Measurements from ENCODE around the gene SLC35A2.
A peak's percentile ranks its signal among the peaks of the same experiment; 100 is the strongest.

The SLC35A2 gene

DNA sequence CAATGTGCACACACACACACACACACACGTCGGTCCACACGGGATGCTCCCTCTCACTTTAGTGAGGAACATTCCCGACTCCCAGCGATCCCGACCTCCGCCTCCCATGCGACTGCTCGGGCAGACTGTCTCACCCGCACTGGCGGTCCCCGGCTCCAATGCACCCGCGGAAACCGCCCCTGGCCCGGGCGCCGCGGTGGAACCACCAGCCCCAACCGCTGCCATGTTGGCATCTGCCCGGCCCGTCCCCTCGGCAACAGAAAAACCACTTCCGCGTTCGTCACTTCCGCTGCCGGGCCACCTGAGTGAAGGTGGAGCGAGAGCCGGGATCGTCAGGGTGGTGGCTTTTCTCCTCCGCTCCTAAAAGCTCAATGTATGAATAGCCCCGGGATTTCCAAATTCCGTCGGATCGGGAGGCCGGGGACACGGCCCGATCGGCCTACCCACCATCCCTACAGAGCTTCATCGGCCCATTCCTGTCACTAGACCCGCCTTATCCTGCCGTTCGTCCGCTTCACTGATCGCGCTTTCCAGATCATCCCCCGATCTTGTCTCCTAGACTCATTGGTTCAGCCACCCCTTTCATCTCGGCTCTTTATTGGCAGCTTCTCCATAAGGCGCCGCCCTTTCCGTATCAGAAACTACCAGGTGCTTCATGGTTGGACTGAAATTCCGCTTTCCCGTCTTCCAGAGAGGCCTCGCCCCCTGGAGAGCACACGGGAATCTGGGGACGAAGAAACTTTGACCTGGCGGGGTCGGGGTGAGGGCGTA, at the start of gene SLC35A2:
Gene SLC35A2, minus strand, starts transcription at position 235 of the 771 bp plus-strand sequence. Its CDS starts 10 bp downstream, at position 225.
- peak; percentile 93 for DNase-seq

DNA sequence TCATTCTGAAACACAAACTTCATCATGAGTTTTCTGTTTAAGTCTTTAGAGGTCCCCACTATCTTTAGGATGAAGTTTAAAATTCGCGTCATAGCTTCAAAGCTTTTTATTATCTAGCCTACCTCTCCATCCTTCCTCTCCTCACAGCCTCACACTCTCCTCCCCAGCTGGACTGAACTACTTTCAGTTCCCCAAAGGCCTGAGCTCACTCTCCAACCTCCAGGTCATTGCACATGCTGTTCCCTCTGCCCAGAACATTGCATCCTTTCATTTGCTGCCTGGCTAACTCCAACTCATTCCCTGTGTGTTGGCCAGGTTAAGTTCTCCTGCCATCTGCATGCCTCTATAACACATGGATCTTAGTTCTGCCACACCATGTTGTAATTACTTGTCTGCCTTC, 48.8 kb upstream of the SLC35A2 start:
- no peak for DNase-seq

DNA sequence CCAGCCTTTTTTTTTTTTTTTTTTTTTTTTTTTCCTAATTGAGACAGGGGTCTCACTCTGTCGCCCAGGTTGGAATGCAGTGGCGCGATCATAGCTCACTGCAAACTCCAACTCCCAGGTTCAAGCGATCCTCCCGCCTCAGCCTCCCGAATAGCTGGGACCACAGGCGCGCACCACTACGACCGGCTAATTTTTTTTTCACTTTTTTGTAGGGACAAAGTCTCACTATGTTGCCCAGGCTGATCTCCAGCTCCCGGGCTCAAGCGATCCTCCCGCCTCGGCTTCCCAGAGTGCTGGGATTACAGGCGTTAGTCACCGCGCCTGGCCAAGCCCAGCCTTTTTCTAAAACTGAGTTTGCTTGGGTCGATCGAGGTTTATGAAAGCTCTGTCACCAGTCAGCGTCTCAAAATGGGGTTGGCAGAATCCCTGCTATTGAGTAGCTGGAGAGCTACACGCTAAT, 47.2 kb upstream of the SLC35A2 start:
- DNase-seq, result peak; percentile 37

DNA sequence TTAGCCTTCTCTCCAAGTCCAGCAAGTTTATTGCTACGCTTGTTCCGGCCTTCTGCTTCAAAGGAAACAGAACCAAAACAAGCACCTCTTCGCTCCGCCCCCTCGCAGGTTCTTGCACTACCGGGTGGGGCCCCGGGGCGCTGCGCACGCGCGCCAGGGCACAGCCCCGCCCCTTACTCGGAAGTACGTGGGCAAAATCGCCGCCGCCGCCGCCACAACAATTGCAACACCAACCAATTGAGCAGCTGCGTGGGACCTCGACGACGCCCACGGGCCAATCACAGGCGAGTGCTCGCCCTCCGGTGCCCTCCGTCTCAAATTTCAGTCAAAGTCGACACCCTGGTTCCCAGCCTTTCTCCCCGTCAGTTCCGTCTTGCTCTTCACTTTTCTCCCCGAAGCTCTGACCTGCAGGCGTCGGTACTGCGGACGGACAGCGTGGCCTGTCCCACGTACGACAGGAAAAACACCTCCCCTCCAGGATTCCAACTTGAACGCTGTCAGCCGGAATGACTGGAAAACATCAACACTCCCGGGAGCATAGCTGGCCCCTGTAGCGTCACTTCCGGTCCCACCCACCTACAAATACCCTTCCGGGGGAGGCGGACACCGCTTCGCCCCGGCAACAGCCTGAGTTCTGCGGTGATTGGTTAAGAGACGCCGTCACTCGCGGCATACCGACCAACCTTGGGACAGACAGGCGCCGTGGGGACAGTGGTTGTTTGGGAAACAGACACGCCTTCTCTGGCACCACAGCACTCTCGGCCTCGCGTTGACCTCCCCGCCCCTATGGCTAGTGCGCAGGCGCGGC, 46.6 kb upstream of the SLC35A2 start:
- peak; percentile 90 for DNase-seq

DNA sequence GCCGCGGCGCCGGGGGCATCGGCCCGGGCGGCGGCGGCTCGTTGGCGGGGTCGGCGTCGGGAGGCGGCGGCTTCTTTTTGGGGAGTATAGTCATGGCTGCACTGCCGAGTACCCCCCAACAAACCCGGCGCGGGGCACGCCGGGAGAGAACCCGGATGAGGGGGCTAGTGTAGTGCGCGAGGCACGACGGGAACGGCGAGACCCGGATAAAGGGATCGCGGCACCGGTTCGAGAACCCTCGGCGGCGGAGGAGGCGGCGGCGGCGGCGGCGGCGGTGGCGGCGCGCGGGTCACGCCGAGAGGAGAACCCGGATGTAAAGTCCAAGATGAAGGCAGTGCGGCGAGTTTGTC, 46.0 kb upstream of the SLC35A2 start, which contains the start of gene OTUD5:
Gene OTUD5, minus strand, starts transcription at position 131 of the 350 bp plus-strand sequence. Its CDS starts 37 bp downstream, at position 94.
- DNase-seq, result peak; percentile 80

DNA sequence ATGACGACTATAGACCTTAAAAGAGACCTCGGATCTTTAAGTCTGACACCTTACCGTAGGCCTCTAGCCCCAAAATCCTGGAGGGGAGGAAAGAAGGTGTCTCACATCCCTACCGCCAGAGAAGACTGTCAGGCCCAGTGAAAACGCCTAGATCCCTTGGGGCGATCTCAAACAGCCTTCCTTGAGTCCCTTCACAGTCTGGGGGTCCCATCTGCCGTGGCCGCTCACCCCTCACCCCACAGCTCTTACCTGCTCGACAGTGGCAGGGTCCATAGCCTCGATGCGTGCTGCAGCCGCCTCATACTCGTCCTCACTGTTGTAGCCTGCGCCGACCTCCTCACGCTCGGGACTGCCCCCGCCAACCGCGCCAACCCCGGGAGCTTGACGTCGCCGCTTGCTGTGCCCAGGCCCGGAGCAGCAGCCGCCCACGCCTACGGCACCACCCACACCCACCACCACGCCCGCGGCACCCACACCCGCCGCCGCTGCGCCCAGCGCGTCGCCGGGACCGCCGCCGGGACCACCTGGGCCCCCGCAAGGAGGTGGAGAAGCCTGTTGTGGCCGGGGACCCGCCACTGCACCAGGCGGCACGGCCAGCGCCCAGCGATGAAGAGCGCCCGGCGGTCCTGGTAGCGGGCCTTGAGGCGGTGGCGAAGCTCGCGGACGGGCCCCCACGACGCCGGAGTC, 45.4 kb upstream of the SLC35A2 start:
- peak; percentile 58 for DNase-seq

DNA sequence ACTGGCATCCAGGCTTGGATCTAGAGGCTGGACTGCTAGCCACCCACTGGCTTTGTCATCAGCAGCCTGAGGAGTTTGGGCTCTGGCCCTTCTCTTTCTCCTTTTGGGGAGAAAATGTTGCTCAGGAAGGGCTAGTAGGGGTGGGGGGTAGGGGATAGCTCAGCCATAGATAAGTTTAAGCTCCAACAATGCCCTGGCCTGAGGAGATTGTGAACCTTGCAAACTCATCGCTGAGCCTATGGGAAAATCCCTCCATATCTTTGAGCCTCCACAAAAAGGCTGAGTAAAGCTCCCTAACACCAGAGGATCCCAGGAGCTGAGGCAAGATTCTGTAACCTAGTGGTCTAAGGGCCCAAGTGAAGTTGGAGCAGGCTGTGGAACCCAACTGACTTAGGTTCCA, 37.1 kb upstream of the SLC35A2 start:
- no peak for DNase-seq

DNA sequence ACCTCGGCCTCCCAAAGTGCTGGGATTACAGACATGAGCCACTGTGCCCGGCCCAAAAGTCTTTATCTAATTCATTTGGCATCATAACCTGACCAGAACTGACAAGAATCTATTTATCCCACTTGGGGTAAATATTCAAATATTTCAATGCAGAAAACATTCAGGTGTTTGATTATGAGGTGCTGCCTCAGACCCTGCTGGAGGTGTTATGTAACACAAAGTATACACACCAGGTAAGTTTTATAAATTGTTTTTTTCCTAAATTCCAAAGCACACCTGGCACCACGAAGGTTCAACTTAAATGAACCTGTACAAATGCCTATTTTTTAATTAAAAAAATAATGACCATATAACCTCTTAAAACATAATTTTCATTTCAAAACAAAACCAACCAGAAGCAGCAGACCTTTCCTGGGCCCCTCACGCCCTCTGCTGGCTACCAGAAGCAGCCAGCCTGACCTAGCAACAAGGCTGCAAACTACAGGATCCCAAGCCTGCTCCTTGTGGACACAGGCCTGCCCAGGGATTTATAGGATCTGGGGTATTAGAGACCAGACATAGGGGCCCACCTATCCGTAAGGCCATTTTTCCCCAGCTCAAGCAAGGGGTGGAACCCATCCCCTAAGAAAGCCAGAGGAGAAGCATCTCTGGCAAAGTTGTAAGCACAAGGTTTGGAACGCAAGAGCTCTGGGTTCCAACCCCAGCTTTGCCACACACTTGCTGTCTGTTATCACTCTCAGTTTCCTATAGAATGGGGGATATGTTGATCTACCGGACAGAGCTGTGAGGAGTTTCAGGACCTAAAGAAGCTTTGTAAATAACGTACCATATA, 34.3 kb upstream of the SLC35A2 start:
- peak; percentile 58 for DNase-seq

DNA sequence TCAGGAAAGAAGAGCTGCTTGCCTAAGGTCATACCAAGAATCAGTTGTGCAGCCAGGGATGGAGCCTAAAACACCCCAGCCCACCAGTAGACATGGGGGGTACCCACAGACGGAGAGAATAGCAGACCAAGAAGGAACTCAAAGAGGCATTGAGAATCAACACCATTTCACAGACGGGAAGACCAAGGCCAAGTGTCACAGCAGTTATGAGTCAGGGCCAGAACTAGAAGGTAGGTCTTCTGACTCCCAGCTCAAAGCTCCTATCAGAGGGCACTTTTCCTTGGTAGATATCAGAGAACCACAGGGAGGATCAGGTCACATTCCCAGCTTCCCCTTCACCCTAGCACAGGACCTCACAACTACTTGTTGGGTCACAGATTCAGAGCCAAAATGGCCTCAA, 31.4 kb upstream of the SLC35A2 start:
- no peak for DNase-seq

DNA sequence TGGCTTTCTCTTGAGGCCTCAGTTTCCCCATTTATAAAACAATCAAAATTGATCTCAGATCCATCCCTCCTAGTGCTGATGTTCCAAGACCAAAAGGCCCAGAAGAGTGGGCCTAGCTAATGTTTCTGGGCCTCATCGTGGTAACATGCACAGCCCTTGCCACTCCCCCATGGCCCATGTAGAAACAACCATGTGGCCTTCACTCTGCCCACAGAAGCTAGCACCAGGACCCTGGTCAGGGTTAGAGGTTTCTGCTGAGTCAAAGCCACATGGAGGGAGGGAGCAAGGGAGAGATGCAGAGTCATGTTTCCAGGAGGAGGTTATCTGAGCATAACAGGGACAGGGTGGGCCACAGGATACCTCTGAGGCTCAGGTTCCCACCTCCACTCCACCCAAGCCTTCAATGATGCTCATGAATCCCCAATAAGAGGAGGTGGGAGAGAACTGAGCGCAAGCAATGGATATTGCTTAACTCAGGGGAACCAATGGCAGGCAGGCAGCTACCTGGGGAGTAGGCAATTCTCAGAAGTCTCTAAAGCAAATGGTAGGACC, 29.0 kb upstream of the SLC35A2 start:
- DNase-seq, result peak; percentile 37

DNA sequence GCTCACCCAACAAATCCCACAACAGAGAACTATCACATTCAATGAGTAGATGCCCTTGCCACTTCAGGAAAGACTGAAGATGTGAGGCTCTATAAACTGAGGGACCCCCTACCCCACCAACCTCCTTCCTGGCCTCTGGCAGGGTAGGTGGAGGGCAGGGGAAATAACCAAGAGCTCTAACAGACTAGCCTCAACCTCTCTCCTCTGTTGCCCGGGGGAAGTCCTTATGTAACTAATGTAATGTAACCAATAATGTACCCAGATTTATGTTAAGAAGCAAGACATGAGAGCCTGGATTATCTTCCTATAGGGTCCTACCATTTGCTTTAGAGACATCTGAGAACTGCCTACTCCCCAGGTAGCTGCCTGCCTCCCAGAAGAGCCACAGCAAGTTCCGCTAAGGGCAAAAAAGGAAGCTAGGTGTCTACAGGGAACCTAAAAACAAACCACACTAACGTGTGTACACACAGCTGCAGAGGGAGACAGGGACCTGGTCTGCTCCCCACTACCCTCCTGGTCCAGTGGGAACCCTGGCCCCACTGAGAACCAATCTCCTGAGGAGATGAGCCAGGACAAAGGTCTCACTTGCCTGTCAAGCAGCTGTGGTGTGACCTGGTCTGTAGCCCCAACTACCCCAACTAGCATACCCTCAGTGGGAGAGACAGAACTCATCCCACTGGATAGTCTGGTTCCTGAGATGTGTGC, 28.2 kb upstream of the SLC35A2 start:
- DNase-seq, result no peak

DNA sequence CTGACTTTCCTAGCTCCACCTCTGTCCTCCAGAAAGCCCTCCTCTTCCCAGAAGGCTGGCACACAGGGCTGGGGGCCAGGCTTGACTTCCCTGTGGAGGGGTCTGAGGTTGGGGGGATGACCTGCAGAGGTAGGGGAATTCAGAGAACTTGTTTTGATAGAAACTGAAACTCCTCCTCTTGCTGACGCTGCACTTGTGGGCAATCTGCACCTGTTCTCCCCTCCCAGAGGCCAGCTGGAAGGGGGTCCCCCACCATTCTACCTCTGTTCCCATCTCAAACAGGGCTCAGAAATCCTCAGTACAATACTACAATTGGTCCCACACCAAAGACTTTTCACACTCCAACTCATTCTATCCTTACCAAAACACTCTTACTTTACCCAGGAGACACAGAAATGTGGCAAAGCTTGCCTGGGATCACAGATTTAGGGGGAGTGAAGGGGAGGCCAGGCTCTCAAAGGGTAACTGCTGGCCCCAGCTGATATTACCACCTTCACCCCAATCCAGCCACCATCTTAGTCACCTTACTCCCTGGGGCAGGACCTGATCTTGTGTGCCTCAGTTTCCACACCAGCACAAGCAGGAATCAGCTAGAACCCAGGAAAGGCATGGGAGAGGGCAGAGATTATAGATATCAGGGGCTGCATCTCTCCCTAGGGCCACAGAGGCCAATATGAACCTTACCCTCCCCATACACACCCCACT, 27.4 kb upstream of the SLC35A2 start:
- DNase-seq, result peak; percentile 75

DNA sequence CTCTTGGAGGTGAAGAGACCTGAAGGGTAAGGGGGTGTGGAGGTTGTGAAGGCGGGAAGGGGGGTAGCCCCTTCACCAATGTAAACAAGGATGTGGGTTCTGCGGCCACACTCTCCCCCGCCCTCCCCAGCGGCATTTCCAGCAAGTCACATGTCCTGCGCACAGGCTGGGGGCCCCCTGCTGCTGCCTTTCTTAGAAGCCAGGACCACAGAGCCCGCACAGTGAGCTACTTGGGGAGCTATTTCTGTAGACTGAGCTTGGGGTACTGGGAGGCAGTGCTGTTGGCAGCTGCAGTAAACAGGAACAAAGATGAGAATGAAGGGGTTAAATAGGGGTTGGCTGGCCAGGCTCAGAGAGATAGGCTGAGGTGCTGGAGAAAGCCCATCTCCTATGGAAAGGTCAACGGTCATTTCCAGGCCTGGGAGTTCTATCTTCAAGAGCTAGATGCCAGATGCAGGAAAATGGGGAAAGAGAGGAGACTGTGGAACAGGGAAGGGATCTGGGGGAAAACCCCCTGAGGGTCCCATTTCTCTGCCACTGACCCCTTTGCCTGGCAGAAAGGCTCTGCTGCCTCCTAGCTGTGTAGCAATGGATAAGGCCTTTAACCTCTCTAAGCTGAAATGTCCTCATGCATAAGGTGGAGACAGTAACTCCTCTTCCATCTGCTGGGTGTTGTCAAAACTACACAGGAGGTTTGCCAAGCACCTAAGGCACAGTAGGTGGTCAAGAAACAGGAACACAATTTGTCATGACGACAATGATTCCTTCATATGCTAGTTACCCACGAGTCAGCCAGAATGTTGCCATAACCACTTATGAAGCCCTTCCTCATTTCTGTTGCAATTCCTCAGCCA, 25.8 kb upstream of the SLC35A2 start:
- DNase-seq, result peak; percentile 91

DNA sequence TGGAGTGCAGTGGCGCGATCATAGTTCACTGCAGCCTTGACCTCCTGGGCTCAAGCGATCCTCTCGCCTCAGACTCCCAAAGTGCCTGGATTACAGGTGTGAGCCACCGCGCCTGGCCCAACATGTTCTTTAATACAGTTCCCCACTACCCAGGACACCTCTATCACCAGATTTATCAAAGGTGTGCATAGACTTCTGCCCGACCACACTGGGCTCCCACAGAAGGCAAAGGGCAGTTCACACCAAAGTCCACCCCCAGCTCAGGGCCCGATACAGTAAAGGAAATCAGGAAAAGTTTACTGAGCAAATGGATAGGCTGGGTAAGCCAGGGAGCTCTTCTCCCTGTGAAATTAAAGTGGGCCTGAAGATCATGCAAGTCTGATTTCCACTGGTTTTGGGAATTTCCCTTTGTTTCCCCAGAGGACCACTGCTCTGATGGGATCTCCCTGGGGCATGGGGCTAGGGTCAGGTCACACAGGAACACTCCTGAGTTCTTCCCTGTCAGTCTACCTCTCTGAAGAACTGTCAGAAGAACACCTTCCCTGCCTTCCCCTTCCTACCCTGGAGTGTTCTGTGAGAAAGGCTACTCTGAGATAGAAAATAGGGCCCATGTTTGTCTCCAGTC, 25.1 kb upstream of the SLC35A2 start:
- DNase-seq, result no peak

DNA sequence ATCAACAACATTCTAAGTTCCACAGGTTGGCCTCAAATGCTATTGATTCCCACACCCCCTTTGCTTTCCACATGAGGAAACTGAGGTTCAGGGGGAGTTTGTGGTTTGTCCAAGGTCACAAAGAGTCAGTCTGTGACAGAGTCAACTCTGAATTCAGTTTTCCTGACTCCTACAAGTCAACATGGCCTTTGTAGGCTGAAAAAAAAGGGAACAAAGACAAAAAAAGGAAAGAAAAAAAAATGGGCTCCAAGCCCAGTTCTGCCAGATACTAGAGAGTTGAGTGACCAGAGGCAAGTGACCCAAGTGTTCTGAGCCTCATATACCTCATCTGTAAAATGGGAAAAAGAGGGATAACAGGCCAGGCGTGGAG, 23.8 kb upstream of the SLC35A2 start:
- DNase-seq, result no peak

DNA sequence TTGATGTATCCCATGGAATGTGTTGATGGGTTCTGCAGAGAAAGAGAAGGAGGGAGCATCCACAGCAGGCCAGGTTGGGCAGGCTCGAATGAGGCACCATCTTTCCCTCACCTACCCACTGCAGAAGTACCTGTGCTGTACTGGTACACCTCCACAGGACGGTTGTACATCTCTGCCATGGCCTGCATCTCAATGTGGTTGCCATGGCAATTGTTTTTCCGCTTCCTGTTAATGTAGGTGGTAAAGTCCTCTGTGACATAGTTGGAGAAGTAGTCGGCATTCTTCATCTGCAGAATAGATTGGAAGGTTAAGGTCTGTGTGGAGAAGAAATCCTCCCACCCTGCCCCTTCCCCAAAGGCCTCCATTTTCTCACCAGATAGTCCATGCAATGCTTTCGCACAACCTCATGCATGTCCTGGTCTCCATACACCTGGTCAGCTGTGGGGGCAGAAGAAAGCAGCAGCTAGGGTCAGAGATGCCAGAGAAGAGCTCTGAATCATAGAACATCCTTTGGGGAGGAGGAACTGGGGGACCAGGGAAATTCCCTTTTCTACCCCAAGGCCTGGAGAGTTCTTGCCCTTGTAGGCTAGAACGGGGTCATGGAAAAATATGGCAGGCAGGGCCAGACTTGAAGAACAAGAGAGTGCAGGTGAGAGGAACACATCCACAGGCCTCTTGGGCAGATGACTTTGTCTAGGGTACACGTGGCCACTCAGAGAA, 23.3 kb upstream of the SLC35A2 start:
- peak; percentile 33 for DNase-seq

DNA sequence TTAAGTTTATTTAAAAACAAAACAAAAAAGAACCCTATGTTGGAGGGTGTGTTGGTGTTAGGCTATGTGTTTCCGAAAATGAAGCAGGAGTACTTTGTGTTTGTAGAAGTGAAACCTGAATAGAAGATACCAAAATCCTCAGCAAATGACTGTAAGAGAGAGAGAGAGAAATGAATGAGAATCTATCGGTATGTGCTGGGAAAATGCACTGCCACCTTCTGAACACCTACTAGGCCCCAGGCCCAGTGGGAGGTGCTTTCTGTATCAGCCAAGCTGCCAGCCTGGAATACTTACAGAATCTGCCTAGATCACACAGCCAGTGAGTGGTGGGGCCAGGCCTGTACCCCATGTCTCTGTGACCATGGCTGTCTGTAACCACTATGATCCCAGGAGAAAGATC, 22.3 kb upstream of the SLC35A2 start:
- peak; percentile 41 for DNase-seq

DNA sequence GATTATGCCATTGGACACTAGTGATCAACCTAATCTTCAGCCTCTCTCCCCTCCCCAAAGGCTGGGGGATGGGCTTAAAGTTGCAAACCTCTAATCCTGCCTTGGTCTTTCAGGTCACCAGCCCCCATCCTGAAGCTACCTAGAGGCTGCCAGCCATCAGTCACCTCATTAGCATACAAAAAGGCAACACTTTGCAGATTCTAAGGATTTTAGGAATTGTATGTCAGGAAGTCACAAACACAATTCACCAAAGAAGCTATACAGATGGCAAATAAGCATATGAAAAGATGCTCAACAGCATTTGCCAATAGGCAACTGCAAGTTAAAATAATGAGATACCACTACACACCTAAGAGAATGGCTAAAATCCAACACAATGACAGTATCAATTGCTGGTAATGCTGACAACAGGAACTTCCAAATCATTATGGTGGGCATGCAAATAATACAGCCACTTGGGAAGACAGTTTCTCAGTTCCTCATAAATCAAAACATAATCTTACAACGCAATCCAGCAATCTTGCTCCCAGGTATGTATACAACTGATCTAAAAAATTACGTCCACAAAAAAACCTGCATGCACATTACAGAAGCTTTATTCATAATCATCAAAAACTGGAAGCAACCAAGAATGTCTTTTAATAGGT, 16.4 kb upstream of the SLC35A2 start:
- DNase-seq, result no peak

All from stimulated activated CD8-positive, alpha-beta memory T cell treated with anti-CD3 and anti-CD28 coated beads, Interleukin-4, amount 100 ng/mL, for 48 hours (primary cell).